ENCODE measurements around the gene NEK10. TPM values are rescaled to one million over a fixed set of nuclear protein-coding genes. Genes with fewer than 3 reads are reported as not detected.

NEK10 gene
- total and polyA plus RNA-seq, 2 of the 13 experiments (the other 11 are each of a cell fraction or from before 2014, with no cell fraction given) = 2.8 to 14.2 TPM

DNA sequence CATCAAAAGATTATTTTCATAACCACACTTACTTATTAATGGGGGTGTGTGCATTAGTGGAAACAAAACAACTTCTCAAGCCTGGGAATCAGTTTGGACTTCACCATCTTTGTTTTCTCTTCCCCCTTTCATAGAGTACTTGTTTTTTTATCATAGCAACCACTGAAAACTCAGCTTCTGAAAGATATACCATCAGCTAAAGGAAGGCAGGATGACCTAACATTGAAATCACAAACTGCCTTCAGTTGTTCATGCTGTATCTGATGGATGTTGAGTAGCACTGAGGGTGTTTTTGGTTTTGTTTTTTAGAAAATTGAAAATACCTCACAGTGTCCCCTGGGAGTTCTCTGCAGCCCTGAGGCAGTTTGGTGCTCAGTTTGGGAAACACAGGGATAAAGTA lies 46.5 kb downstream of the NEK10 start:
- in situ Hi-C loops (cut with HindIII; ENCODE audit: extremely low pct_ligation_motif_present, low pct_unique_long_range_greater_than_20kb) (no loop called here), intact Hi-C loops (cut with micrococcal nuclease; ENCODE audit: unreplicated experiment) (no loop called here)
- Histone ChIP-seq H3K79me2 (ENCODE audit: insufficient read depth, low read length) (no peaks in the 10 kb centered on the region), H3K9ac (ENCODE audit: insufficient read depth, low read depth, low read length) (no peak overlapping the region), H3K4me2 (ENCODE audit: low read depth, low read length) (no peak overlapping the region), H3K27me3 (ENCODE audit: control insufficient read depth in 1 of 2, insufficient read depth in 2 of 2, low read length in 2 of 2) (no peaks in the 10 kb centered on the region), H3K36me3 (replicated peaks in 1 of 2; ENCODE audit: control insufficient read depth in 1 of 2, insufficient read depth in 2 of 2, low read length in 2 of 2) (no peaks in the 10 kb centered on the region), H3K4me3 (replicated peaks in 1 of 3; ENCODE audit: insufficient read depth in 1 of 3, low read depth in 2 of 3, low read length in 3 of 3) (no peak overlapping the region), H3K27ac (ENCODE audit: extremely low read length, insufficient read depth, low read length) (no peak overlapping the region), H4K20me1 (ENCODE audit: insufficient read depth, low read length) (no peaks in the 10 kb centered on the region), H3K9me3 (ENCODE audit: low read length) (no peaks in the 10 kb centered on the region), H2AFZ (ENCODE audit: low read length) (no peak overlapping the region), H3K4me1 (ENCODE audit: insufficient read depth, low read length) (peaks cover 41% of the 10 kb centered on the region)
- CTCF ChIA-PET (ENCODE audit: low intra/inter-chr PET ratio, low total read pairs) = no interaction called here
- DNase-seq (ENCODE audit: low spot score) = no peak
- no TSS peak for BruUV-seq (replicated peaks)
- ATAC-seq = no peak
- POLR2A ChIA-PET = no interaction called here
- TF ChIP-seq PHF8 (CRISPR knock-in tag; IDR thresholded peaks at IDR 0.05) (no peak), FOXA1 (IDR thresholded peaks at IDR 0.05) (no peak), FOXA1 (CRISPR knock-in tag; IDR thresholded peaks at IDR 0.05) (no peak), GATAD2A (CRISPR knock-in tag; IDR thresholded peaks at IDR 0.05) (no peak), ZBTB7B (CRISPR knock-in tag; IDR thresholded peaks at IDR 0.05) (no peak), ADNP (CRISPR knock-in tag; IDR thresholded peaks at IDR 0.05) (no peak), FOXM1 (CRISPR knock-in tag; IDR thresholded peaks at IDR 0.05) (no peak), AGO1 (IDR thresholded peaks at IDR 0.05; ENCODE audit: low read depth, low read length, poor library complexity, severe bottlenecking) (no peak), HNRNPK (IDR thresholded peaks at IDR 0.05; ENCODE audit: low read depth, low read length, poor library complexity, severe bottlenecking) (no peak), PCBP2 (optimal IDR thresholded peaks at IDR 0.05; ENCODE audit: low read depth, low read length, poor library complexity, severe bottlenecking) (no peak), AHR (CRISPR knock-in tag; IDR thresholded peaks at IDR 0.05) (no peak), RARG (CRISPR knock-in tag; IDR thresholded peaks at IDR 0.05; ENCODE audit: low read depth) (no peak), DR1 (CRISPR knock-in tag; IDR thresholded peaks at IDR 0.05) (no peak), SP4 (CRISPR knock-in tag; IDR thresholded peaks at IDR 0.05) (no peak), HMG20A (CRISPR knock-in tag; IDR thresholded peaks at IDR 0.05; ENCODE audit: borderline replicate concordance) (no peak), NCOA5 (CRISPR knock-in tag; IDR thresholded peaks at IDR 0.05) (no peak), ZNF543 (CRISPR knock-in tag; IDR thresholded peaks at IDR 0.05) (no peak)
- TF ChIP-seq, protein P1, sequence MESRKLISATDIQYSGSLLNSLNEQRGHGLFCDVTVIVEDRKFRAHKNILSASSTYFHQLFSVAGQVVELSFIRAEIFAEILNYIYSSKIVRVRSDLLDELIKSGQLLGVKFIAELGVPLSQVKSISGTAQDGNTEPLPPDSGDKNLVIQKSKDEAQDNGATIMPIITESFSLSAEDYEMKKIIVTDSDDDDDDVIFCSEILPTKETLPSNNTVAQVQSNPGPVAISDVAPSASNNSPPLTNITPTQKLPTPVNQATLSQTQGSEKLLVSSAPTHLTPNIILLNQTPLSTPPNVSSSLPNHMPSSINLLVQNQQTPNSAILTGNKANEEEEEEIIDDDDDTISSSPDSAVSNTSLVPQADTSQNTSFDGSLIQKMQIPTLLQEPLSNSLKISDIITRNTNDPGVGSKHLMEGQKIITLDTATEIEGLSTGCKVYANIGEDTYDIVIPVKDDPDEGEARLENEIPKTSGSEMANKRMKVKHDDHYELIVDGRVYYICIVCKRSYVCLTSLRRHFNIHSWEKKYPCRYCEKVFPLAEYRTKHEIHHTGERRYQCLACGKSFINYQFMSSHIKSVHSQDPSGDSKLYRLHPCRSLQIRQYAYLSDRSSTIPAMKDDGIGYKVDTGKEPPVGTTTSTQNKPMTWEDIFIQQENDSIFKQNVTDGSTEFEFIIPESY (CRISPR knock-in tag; IDR thresholded peaks at IDR 0.05) = no peak
- TF ChIP-seq, protein P2, sequence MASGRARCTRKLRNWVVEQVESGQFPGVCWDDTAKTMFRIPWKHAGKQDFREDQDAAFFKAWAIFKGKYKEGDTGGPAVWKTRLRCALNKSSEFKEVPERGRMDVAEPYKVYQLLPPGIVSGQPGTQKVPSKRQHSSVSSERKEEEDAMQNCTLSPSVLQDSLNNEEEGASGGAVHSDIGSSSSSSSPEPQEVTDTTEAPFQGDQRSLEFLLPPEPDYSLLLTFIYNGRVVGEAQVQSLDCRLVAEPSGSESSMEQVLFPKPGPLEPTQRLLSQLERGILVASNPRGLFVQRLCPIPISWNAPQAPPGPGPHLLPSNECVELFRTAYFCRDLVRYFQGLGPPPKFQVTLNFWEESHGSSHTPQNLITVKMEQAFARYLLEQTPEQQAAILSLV (CRISPR knock-in tag; IDR thresholded peaks at IDR 0.05; ENCODE audit: borderline replicate concordance) = no peak
- TF ChIP-seq, protein P3, sequence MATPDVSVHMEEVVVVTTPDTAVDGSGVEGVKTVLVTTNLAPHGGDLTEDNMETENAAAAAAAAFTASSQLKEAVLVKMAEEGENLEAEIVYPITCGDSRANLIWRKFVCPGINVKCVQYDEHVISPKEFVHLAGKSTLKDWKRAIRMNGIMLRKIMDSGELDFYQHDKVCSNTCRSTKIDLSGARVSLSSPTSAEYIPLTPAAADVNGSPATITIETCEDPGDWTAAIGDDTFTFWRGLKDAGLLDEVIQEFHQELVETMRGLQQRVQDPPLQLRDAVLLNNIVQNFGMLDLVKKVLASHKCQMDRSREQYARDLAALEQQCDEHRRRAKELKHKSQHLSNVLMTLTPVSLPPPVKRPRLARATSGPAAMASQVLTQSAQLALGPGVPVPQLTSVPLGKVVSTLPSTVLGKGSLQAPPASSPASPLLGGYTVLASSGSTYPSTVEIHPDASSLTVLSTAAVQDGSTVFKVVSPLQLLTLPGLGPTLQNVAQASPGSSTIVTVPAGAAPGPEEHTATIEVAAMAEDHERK (CRISPR knock-in tag; IDR thresholded peaks at IDR 0.05; ENCODE audit: low read depth) = no peak
- FAIRE-seq = no peak

All from HepG2 (cell line).